Ureter (tissue), 1 donor: Measurements from ENCODE around the gene SSNA1. TPM values are rescaled to one million over a fixed set of nuclear protein-coding genes. Genes with fewer than 3 reads are reported as not detected.

Experiments
- DNase-seq: peaks from one replicate; pipeline ENCODE4 v3.0.0-alpha.2; 2020; ENCODE audit warnings: low spot score
- total RNA-seq: library from RNA; stranded (reverse); gene quantifications from one replicate; pipeline ENCODE4 v1.2.4, GENCODE V29; 2023
- donor health status: DM: yes; HTN: yes; CAD: no.

Gene SSNA1
- total RNA-seq, 1 donor from 2014 or later: 58.3 TPM

DNA sequence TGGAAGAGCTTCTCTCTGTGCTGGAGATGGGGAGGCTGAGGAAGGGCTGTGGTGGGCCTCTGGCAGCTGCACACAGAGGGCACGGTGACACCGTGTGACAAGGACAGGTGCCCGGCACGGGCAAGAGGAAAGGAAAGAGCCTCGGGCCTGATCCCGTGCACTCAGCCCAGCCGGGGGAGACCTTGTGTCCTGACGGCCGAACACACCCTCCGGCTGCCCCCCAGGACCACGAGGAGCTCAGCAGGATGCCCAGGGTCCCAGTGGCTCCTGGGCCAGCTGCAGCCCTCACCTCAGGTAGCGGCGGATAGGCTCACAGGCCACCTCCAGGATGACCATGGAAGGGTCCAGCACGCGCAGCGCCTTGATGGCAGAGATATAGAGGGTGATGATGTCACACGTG is 5.6 kb upstream of the SSNA1 start:
- DNase-seq: no peak

DNA sequence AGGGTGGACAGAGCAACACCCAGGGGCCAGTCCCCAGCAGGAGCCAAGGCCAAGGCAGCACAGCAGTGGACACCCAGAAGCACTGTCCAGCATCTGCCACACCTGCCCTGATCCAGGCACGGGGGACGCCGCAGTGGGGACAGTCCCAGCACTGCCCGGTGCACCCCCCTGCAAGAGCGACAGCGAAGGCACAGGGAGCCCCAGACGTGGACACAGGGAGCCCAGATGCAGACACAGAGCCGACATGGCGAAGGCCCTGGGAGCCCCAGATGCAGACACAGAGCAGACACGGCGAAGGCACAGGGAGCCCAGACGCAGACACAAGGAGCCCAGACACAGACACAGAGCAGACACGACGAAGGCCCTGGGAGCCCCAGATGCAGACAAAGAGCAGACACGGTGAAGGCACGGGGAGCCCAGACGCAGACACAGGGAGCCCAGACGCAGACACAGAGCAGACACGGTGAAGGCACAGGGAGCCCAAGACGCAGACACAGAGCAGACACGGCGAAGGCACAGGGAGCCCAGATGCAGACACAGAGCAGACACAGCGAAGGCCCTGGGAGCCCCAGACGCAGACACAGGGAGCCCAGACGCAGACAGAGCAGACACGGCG is 4.4 kb upstream of the SSNA1 start:
- DNase-seq: no peak

DNA sequence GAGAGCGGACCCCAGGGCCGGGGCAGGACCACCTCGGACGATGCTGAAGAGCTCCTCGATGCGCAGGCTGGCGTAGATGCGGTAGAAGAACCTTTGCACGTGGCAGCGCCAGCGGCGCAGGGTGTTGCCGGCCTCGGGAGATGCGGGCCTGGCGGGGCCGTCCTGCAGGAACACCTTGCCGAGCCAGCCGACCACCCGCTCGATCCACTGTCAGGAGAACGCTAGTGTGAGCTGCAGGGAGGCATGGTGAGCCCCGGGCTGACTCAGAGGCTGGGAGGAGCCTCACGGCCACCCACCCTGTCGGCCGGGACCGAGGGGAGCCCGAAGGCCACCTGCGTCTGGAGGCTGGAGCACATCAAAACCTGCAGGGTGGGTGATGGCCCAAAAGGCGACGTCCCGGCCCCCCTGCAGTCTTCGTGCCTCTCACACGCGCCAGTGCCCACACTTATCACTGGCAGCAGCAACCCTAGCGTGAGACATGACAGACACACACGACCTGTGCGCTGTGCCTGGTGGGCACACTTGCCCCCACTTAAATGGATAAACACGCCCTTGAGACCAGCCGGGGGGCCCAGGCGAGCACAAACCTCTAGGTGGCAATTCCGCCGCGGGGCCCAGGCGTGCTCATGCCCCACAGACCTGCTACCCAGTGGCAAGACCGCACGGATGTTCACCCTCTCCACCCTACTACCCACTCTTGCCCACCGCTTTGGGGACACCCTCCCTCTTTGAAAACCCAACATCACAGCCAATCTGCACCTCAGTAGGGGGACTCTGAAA is 3.4 kb upstream of the SSNA1 start:
- DNase-seq: no peak

DNA sequence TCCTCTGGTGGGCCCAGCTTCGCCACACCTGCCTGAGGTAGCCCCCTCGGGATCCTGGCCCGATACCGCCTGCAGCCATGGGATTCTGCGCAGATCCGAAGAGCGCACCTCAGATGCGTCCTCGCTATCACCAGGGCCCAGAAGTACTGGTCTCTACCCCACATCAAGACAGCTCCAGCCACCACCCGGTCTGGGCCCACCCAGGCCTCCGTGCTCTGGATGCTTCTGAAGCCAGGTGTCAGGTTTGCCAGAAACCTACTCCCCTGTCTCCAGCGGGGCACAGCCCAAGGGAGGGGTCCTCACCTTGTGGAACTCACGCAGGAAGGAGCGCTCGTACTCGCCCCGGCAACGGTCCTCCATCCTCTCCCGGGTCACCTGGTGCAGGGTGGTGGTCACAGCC is 2.6 kb upstream of the SSNA1 start:
- DNase-seq: no peak

DNA sequence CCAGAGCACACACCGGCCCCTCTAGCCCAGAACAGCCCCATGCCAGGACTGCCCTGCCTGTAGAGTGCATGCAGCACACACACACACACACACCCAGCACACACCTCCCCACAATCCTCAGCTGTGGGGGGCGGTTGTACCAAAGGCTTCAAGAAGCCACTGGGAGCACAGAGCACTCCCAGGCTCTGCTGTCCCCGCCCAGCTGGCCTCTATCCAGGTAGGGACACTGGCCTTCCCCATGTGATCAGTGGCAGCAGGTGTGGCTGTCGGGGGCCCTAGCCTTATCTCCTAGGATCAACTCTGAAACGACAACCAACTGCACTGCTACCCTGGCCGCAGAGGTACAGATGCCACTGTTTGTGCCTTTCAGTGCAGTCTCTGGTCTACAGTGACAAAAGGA is 2.1 kb upstream of the SSNA1 start:
- DNase-seq: no peak

DNA sequence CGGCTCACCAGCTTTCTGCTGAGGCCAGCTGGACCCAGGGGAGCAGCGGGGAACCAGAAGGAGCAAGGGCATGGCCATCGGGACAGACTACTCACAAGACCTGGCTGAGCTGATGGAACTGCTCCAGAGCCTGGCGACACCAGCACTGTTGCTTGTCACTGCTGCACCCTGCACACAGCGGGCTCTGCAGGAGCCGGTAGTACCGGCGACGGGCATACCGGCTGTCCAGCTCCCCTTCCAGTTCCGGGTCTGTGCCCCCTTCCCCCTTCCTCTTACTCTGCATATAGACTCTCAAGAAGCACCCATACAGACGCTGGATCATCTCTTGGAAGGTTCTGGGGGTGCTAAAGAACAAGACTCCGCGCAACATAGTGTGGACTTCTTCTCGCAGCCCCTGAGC is 1.1 kb upstream of the SSNA1 start:
- DNase-seq: no peak

DNA sequence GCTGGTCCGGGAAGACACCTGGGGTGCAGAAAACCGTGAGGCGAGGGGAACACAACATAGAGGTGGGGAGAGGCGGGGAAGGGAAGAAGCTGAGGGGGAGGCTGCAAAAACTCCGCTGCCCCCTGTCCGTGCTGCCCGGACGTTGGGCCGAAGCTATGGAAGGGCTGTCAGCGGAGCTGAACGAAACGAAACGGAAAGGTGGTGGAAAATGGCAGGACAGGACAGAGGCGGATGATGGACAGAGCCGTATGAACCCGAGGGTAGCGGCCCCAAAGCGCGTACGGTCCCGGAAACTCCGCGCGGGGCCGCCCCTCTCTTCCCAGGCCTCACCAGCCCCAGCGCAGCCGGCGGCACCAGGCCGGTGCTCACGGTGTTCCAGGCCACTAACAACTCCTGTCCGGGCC is 388 bp upstream of the SSNA1 start:
- no peak for DNase-seq

DNA sequence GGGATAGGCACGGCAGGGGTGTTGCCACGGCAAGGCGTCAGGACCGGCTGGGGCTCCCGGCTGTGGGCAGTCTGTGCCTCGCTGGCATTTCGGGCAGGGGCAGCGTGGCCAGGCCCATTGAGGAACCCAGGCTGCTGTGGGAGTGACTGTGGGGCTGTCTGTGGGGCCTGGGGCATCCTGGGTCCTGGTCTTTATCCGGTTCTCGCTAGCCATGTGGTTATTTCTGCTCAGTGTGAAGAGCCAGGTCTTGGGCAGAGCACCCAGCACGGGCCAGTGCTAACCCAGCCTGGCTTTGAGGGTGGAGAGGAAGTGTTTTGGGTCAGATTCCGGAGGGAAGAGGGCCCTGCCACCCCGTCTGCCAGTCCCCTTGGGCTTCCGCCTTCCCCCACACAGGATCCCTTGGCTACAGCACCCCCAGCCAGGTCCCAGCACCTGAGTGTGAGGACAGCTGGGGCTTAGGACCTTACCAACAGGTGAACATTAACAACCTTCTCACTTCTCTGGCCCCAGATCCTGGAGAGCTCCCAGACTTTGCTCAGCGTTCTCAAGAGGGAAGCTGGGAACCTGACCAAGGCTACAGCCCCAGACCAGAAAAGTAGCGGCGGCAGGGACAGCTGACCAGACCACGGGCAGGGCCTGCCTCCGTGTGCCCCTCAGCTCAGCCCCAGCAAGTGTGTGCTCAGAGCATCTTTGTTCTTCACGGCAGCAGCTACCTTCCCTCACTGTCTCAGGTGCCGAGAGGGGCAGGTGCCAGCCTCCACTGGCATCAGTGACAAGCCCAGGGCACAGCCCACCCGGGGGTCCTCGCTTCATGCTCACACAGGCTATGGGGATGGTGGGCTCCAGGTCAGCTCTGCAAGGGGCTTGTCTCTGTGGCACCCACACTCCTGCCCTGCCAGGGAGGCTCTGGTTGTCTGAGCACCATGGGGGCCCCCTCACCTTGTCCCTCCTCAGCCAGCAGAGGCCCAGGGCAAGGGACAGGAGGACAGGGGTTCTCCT is 1.1 kb downstream of the SSNA1 start:
- no peak for DNase-seq

DNA sequence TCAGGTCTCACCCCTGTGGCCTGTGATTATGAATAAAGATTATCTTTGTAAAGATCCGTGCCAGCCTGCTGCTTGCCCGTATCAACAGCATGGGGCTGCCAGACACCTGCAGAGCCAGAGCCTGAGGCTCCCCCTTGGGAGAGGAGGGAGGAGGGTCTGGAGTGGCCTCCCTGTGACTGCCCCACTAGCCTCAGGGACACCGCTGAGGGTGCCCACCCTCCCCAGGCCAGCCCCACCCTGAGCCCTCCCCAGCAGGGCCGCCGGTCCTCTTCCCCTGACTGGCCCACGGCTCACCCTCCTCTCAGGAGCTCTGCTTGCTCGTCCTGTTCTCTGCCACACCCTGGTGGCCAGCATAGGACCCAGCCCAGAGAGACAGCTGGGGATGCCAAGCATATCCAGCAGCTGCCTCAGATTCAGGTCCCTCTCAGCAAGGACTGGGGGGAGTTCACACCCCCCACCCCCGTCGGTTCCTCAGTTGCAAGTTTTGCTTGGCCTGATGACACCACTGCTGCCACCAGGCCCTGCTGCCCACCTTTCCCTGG is 1.9 kb downstream of the SSNA1 start:
- DNase-seq: no peak

DNA sequence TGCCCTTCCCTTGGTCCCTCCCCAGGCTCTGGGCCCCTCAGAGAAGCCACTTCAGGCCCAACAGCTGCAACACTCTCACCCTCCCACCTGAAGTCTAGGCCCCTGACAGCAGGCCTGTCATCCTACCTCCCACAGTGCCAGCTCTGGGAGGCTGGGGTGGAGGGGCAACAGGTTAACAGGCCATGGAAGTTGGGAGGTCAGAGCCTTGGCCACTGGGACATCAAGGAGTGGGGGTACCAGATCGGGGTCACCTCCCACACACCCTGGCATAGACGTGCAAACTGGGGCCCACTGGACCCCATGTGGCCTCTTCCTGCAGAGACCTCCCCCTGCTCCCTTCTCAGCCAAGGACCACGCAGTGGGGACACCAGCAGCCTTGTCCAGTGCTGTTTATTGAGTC is 2.8 kb downstream of the SSNA1 start:
- no peak for DNase-seq

DNA sequence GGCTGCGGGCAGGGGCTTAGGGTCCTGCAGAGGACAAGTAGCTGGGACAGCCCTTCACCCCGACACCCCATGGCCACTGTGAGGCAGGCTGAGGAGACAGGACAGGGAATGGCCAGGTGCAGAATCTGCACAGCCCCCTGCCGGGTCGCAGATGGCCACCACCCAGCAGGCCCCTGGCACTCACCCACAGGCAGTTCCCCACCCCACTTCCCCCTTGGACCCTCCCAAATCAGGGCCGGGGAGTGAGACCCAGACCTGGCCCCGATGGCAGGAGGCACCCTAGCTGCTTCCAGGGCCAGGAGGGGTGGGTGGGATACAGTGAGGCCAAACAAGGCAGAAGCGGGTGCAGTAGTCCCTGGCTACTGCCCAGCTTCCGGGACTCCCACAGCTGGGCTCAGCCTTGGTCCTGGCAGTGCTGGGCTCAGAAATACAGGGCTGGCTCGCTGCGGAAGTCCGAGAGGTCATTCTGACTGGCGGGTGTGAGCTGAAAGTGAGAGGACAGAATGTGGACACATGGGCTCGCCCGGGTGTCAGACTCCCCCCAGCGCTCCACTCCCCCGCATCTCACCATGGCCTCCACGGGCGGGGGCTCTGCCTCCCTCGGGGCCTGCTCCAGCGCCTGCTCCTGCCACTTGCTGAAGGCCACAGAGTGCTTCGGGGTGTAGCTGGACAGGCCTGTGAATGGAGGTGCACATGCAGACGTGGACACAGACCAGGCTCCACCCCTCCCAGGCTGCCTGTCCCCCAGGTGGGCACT is 3.4 kb downstream of the SSNA1 start:
- no peak for DNase-seq

DNA sequence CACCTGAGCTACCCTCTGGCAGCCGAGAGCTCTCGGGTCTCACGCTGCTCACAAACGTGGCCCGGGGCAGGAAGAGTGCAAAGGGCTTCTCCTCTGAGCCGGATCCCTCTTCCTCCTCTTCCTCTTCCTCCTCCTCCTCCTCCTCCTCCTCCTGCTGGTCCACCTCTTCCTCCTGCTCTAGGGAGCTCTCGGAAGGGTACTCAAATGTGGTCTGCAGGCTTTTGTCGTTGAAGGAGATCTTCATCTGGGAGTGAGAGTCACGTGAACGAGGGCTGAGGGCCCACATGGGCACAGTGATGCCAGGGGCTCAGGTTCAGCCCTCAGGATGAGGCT is 3.9 kb downstream of the SSNA1 start:
- DNase-seq: no peak

DNA sequence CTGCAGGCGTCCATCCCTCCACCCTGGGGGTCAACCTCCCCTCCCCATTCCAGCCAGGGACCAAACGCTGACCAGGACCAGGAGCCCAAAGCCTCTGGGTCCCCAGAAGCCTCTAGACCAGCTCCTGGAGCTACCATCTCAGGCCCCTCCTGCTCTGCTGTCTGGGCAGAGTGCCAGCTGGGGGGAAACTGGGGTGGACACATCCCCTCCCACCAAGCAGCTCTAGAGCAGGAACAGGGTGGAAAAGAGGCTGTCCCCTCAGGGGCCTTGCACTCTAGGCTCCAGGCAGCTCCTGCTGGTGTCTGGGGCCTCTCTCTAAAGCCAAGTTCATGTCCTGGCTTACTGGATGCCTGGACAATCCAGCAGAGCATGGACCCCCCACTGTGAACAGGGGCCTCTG is 4.4 kb downstream of the SSNA1 start:
- DNase-seq: no peak

DNA sequence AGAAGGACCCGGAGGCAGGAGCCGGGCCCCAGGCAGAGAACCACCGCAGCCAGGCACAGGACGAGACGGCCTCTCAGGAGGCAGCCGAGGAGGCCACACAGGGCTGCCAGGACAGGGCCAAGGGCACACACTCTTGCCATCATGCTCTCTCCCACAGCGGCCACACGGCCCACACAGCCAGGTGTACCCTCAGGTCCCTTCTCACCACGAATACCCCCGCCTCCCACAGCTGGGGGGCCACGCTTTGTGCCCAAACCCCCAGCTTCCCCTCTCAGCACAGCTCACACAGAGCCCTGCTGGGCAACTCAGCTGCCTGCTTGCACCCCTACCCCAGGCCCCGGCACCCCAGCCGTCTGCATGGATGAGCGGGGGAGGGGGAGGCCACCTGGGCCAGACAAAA is 5.3 kb downstream of the SSNA1 start:
- no peak for DNase-seq

DNA sequence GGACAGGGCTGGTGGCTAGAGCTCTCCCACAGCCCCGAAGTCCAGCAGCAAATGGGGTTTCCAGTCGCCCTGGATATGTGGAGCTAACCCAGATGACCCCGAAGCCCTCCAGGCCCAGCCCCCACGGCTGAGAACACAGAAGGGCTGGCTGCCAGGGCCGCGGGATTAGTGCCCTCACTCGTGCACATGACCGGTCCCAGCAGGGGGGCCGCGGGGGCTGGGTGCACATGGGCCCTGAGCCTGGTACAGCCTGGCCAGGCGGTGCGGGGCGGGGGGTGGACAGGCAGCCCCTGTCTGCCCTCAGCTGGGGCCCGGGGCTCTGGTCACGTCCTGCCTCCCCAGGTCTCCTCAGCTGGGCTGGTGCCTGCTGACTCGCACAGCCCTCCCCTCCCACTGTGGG is 5.9 kb downstream of the SSNA1 start:
- DNase-seq: no peak

DNA sequence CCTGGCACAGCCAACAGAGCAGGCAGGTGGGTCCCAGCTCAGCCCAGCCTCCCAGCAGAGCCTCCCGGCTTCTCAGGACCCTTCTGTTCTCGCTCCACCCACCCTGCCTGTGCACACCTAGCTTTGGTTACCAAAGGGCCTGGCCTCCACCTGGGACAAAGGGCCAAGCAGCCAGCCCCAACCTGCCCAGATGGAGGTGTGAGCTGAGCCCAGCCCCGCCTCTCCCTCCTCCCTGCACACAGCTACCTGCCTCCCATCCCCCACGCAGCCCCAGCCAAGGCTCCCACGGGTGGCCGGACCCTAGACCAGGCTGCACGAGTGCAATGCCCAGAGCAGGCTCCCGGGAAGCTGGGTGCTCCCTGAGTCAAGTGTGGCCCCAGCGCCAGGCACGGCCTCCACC is 6.4 kb downstream of the SSNA1 start:
- DNase-seq: peak; percentile 85

DNA sequence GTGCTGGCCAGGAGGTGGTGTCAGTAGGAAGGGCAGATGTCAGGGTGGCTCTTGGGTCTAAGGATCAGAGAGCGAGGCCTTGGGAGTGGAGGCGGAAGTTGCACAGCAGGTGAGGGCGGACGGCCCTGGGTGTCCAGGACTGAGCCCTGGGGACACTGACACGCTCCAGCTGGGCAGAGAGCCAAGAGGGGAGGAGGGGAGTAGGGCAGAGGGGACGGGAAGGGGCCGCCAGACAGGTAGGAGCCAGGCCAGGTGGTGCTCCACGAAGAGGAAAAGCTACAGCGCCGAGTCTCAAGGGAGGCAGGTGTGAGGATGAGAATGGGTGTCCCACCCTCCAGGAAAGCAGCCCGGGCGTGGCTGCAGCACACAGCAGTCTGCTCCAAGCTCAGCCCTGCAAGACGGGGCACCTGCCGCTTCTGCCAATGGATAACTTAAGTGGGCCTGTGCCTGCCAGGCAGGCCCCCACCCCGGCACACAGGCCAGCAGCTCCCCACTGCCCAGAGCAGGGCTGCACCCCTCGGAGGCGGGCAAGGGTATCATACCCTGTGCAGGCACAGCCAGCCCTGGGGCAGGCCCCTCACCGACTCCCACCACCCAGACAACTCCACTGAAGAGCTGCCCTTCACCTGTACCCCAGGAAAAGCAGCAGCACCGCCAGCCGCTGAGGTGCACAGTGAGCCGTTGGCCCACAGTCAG is 7.2 kb downstream of the SSNA1 start:
- peak; percentile 78 for DNase-seq

DNA sequence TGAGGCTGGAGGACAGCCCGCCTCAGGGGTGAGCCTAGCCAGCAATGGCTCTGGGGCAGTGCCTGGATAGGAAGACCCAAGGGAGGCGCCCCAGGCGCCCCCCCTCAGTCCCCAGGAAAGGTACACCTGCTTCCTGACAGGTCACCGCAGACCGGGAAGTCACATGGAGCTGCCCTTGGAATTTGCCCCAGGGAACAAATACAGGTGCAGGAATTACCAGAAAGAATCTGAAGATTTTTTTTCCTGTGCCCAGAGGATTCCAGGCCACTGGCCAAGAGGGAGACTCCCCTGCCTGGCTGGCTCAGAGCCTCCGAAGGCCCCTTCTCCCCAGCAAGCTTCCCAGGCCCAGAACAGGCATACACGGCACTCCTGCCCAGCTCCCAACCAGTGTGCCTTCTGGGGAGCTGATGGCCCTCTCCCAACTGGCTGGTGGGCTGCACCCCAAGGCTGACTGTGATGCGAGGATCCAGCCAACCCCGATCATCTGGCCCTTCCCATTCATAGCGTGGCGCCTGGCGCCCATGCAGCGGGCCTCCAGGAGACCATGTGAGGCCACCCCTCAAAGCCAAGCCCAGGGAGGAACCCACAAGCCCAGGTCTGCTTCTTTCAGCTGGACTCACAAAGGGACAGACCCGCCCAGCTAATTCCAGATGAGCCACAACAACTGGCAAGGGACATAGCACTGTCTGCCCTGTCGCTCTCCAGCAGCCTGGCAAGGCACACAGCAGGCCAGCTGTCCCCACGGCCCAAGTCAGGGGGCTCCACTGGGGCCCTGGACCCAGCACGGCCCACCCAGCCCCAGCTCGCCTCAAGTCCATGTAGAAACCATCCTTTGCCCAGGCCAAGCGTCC is 9.8 kb downstream of the SSNA1 start:
- no peak for DNase-seq

DNA sequence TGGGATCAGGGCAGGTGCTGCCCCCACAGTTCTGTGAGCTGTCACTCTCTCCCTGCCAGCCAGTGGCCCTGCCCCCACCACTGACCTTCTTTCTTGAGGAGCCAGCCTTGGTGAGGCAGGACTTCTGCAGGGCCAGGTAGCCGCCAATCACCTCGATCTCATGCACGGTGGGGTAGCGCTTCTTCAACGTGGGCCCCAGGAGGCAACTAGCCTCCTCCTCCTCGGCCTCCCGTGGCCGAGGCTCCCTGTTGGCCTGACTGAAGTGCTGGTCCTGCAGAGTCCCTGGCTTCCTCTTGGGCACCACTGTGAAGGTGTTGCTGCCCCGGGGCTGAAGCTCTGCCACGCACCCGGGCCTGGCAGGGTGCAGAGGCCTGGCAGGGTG is 10.4 kb downstream of the SSNA1 start:
- no peak for DNase-seq
